ENCODE measurements around the gene THOC6. TPM values are rescaled to one million over a fixed set of nuclear protein-coding genes. Genes with fewer than 3 reads are reported as not detected.
A peak's percentile ranks its signal among the peaks of the same experiment; 100 is the strongest.

THOC6 gene
- polyA plus RNA-seq, 2 of the 4 experiments (the other 2 are of a cell fraction) = 32.5 to 53.2 TPM

- TF ChIP-seq, protein P1, sequence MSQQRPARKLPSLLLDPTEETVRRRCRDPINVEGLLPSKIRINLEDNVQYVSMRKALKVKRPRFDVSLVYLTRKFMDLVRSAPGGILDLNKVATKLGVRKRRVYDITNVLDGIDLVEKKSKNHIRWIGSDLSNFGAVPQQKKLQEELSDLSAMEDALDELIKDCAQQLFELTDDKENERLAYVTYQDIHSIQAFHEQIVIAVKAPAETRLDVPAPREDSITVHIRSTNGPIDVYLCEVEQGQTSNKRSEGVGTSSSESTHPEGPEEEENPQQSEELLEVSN (IDR thresholded peaks at IDR 0.05; ENCODE audit: borderline replicate concordance, low read depth) = no peak
- TF ChIP-seq NFE2L2 (conservative IDR thresholded peaks at IDR 0.05; ENCODE audit: low read length) = no peak
- no peak for TF ChIP-seq ZFP36 (IDR thresholded peaks at IDR 0.05; ENCODE audit: borderline replicate concordance, partially characterized antibody)
- no peak for TF ChIP-seq ZSCAN20 (CRISPR knock-in tag; IDR thresholded peaks at IDR 0.05)
- no peak for TF ChIP-seq SMC3 (IDR thresholded peaks at IDR 0.05)
- no peak for TF ChIP-seq HDAC2 (IDR thresholded peaks at IDR 0.05)
- no peak for TF ChIP-seq USF2 (IDR thresholded peaks at IDR 0.05)
Observed at GRCh38 chr16:3038896-3039295, 15.1 kb downstream of the THOC6 start (continued).

- POLR2A ChIA-PET = interaction anchor here (0.6 to 0.7 kb wide), 2 partner anchors 19 to 64 kb away, joined by 3 to 4 read pairs; no protein-coding TSS in a partner anchor
- no peak overlapping the region for H3K4me3 ChIP-seq
- H3K27ac ChIP-seq = no peak overlapping the region
- CTCF ChIA-PET = interaction anchor here (1.0 to 11.8 kb wide), 6 partner anchors 9 to 89 kb away, joined by 3 to 178 read pairs (median 8); no protein-coding TSS in a partner anchor
- TF ChIP-seq, protein P2, sequence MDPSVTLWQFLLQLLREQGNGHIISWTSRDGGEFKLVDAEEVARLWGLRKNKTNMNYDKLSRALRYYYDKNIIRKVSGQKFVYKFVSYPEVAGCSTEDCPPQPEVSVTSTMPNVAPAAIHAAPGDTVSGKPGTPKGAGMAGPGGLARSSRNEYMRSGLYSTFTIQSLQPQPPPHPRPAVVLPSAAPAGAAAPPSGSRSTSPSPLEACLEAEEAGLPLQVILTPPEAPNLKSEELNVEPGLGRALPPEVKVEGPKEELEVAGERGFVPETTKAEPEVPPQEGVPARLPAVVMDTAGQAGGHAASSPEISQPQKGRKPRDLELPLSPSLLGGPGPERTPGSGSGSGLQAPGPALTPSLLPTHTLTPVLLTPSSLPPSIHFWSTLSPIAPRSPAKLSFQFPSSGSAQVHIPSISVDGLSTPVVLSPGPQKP (IDR thresholded peaks at IDR 0.05; ENCODE audit: low read depth, low read length) = no peak
- no peak for TF ChIP-seq HOXA7 (CRISPR knock-in tag; IDR thresholded peaks at IDR 0.05)
- TF ChIP-seq CEBPB (IDR thresholded peaks at IDR 0.05) = no peak
- no peak for TF ChIP-seq SREBF2 (IDR thresholded peaks at IDR 0.05)
- no peak for TF ChIP-seq TP53 (CRISPR knock-in tag; IDR thresholded peaks at IDR 0.05)
- TF ChIP-seq HEYL (CRISPR knock-in tag; IDR thresholded peaks at IDR 0.05) = no peak
- TF ChIP-seq HOXB5 (CRISPR knock-in tag; IDR thresholded peaks at IDR 0.05) = no peak
- no peak for TF ChIP-seq CHD2 (IDR thresholded peaks at IDR 0.05; ENCODE audit: low read length, partially characterized antibody)
- no peak for TF ChIP-seq POLR2AphosphoS2 (conservative IDR thresholded peaks at IDR 0.05; ENCODE audit: low read length)
- TF ChIP-seq, protein P1 (IDR thresholded peaks at IDR 0.05; ENCODE audit: borderline replicate concordance, low read depth) = no peak
- H3K4me2 ChIP-seq = no peak overlapping the region
- WGBS (ENCODE audit: missing lambda C conversion rate) = 63% methylated on average over 3 of the region's 3 CpGs
- ATAC-seq (no peak), DNase-seq (ENCODE audit: low read depth in 1 of 2, low spot score in 1 of 2) (no peak), FAIRE-seq (no peak)
- no peaks in the 10 kb centered on the region for H3K9me3 ChIP-seq
- H3K4me1 ChIP-seq = peaks cover 3% of the 10 kb centered on the region; the same call in 1 of the 3 replicates
Observed at GRCh38 chr16:3042376-3042775, 18.5 kb downstream of the THOC6 start.

GRCh38 chr16:3044708-3045107, 20.9 kb downstream of the THOC6 start:
- FAIRE-seq (no peak), ATAC-seq (no peak), DNase-seq (ENCODE audit: low read depth in 1 of 2, low spot score in 1 of 2) (no peak)
- WGBS (ENCODE audit: missing lambda C conversion rate) = 92% methylated on average over 6 of the region's 6 CpGs
- H3K4me2 ChIP-seq = peak overlapping the region; percentile 100; the same call in 1 of the 3 replicates
- no peak overlapping the region for H3K4me3 ChIP-seq
- TF ChIP-seq RAD21 (conservative IDR thresholded peaks at IDR 0.05 in 1 of 2, IDR thresholded peaks at IDR 0.05 in 1 of 2) (no peak), RNF2 (IDR thresholded peaks at IDR 0.05; ENCODE audit: borderline replicate concordance, low read depth) (no peak), ZSCAN20 (CRISPR knock-in tag; IDR thresholded peaks at IDR 0.05) (no peak), RCOR1 (IDR thresholded peaks at IDR 0.05; ENCODE audit: low read depth, low read length) (no peak), HEYL (CRISPR knock-in tag; IDR thresholded peaks at IDR 0.05) (no peak), BCL3 (IDR thresholded peaks at IDR 0.05) (no peak), HMGXB4 (CRISPR knock-in tag; IDR thresholded peaks at IDR 0.05; ENCODE audit: borderline replicate concordance) (no peak), RARB (CRISPR knock-in tag; IDR thresholded peaks at IDR 0.05) (no peak), EHMT2 (IDR thresholded peaks at IDR 0.05; ENCODE audit: low read depth) (no peak)
- TF ChIP-seq, protein P3, sequence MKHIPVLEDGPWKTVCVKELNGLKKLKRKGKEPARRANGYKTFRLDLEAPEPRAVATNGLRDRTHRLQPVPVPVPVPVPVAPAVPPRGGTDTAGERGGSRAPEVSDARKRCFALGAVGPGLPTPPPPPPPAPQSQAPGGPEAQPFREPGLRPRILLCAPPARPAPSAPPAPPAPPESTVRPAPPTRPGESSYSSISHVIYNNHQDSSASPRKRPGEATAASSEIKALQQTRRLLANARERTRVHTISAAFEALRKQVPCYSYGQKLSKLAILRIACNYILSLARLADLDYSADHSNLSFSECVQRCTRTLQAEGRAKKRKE (CRISPR knock-in tag; IDR thresholded peaks at IDR 0.05; ENCODE audit: low read depth) = no peak
- TF ChIP-seq, protein P1 (IDR thresholded peaks at IDR 0.05; ENCODE audit: borderline replicate concordance, low read depth) = no peak
- POLR2A ChIA-PET = no interaction called here
- H3K4me1 ChIP-seq = peaks cover 3% of the 10 kb centered on the region; the same call in 1 of the 3 replicates
- CTCF ChIA-PET = interaction anchor here (0.5 to 11.8 kb wide), 5 partner anchors 14 to 663 kb away, joined by 3 to 178 read pairs (median 8); no protein-coding TSS in a partner anchor
- H3K9me3 ChIP-seq = no peaks in the 10 kb centered on the region
- no peak overlapping the region for H3K27ac ChIP-seq
